Activated CD8-positive, alpha-beta memory T cell treated with anti-CD3 and anti-CD28 coated beads, Interleukin-2, amount 50 U/mL, for 24 hours (primary cell): Measurements from ENCODE around the gene TIMM50.

Experiments used
- DNase-seq: peaks from one replicate; pipeline ENCODE4 v3.0.0-alpha.2; 2020; ENCODE audit errors: extremely low read depth

The TIMM50 gene

GRCh38 chr19:39532233-39533002 is 51.8 kb downstream of the TIMM50 start, which contains the start of gene EID2B:
Gene EID2B, minus strand, starts transcription at chr19:39532852. Its CDS starts 50 bp downstream, at chr19:39532802.
- peak; percentile 85 for DNase-seq

GRCh38 chr19:39533003-39533512 is 52.4 kb downstream of the TIMM50 start:
- DNase-seq = no peak

GRCh38 chr19:39533791-39534190 is 53.2 kb downstream of the TIMM50 start:
- DNase-seq = no peak

GRCh38 chr19:39539165-39539517 is 58.5 kb downstream of the TIMM50 start:
- no peak for DNase-seq

- peak; percentile 92 for DNase-seq
Observed at GRCh38 chr19:39539518-39540332, 59.1 kb downstream of the TIMM50 start, which contains the start of gene EID2. Gene EID2, minus strand, starts transcription at chr19:39540161. Its CDS starts 82 bp downstream, at chr19:39540079.

GRCh38 chr19:39540333-39540673 is 59.7 kb downstream of the TIMM50 start:
- no peak for DNase-seq
